NB4 (cell line): Measurements from ENCODE around the gene CFD.

Source experiments
- POLR2A ChIP-seq: IDR thresholded peaks from 2 replicates; pipeline ENCODE4 v1.6.1; 2011; ENCODE audit warnings: mild to moderate bottlenecking; ENCODE audit not compliant: insufficient read length; ENCODE audit errors: extremely low read depth
- TF ChIP-seq, protein P1 (sequence below): IDR thresholded peaks from one replicate; pipeline ENCODE4 v1.5.1; 2012; ENCODE audit warnings: low read depth, low read length

DNA sequence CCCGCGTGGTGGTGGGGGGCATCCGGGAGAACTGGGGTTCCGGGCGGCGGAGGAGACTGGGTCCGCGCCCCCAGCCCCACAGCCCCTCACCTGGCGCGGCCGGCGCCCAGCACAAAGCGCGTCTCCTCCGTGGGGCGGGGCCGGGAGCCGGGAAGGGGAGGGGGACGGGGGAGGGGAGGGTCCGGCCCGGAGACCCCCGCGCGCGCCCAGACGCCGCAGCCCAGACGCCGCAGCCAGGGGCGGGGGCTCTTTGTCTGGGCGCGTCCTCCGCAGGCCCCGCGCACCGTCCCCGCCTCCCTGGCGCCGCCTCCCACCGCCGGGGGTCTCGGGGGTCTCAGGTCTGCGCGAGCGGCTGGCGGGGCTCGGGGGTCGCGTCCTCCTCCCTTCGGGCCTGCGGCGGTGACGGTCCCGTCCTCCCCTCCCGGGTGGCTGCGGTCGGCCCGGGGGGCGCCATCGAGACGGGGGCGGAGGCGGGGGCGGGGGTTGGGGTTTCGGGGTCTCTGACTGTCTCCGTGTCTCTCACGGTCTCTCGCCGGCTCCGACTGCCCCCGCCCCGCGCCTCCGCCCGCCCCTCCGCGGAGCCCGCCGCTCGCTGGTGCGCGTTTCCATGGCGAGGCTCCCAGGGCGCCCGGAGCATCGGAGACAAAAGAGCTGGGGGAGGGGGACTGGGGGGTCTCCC, 37.5 kb upstream of the CFD start, which contains the start of gene PLPPR3:
- peak; percentile 14 for TF ChIP-seq POLR2A
- TF ChIP-seq, protein P1, sequence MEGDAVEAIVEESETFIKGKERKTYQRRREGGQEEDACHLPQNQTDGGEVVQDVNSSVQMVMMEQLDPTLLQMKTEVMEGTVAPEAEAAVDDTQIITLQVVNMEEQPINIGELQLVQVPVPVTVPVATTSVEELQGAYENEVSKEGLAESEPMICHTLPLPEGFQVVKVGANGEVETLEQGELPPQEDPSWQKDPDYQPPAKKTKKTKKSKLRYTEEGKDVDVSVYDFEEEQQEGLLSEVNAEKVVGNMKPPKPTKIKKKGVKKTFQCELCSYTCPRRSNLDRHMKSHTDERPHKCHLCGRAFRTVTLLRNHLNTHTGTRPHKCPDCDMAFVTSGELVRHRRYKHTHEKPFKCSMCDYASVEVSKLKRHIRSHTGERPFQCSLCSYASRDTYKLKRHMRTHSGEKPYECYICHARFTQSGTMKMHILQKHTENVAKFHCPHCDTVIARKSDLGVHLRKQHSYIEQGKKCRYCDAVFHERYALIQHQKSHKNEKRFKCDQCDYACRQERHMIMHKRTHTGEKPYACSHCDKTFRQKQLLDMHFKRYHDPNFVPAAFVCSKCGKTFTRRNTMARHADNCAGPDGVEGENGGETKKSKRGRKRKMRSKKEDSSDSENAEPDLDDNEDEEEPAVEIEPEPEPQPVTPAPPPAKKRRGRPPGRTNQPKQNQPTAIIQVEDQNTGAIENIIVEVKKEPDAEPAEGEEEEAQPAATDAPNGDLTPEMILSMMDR, result no peak
